Measurements from ENCODE around the gene TELO2. TPM values are rescaled to one million over a fixed set of nuclear protein-coding genes. Genes with fewer than 3 reads are reported as not detected.

TELO2 gene
- total and polyA plus RNA-seq, 2 experiments from 2014 or later: 51.6 to 58.7 TPM

DNA sequence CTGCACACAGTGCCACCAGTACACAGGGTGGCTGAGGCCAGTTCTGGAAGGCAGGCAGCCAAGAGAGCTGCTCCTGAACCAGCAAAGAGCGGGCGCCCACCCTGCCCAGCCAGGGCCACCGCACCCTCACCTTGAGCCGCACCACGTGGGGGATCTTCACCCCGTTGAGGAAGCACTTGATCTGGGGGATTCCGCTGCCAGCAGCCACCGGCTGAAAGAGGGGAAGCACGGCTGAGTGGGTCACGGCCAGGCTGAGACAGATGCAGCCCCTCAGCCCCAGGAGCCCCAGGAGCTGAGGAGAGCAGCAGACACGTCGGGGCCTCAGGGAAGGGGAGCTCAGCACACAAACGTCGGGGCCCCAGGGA, 34.2 kb upstream of the TELO2 start:
- Histone ChIP-seq H3K4me3 (no peak overlapping the region), H3K9me3 (ENCODE audit: low read depth) (no peaks in the 10 kb centered on the region), H3K36me3 (peaks cover 8% of the 10 kb centered on the region), H3K4me1 (ENCODE audit: low read depth) (no peaks in the 10 kb centered on the region), H3K27ac (no peak overlapping the region), H3K27me3 (no peaks in the 10 kb centered on the region)
- DNase-seq (ENCODE audit: low read depth in 1 of 2, low spot score in 1 of 2): no peak
- TF ChIP-seq, protein P1, sequence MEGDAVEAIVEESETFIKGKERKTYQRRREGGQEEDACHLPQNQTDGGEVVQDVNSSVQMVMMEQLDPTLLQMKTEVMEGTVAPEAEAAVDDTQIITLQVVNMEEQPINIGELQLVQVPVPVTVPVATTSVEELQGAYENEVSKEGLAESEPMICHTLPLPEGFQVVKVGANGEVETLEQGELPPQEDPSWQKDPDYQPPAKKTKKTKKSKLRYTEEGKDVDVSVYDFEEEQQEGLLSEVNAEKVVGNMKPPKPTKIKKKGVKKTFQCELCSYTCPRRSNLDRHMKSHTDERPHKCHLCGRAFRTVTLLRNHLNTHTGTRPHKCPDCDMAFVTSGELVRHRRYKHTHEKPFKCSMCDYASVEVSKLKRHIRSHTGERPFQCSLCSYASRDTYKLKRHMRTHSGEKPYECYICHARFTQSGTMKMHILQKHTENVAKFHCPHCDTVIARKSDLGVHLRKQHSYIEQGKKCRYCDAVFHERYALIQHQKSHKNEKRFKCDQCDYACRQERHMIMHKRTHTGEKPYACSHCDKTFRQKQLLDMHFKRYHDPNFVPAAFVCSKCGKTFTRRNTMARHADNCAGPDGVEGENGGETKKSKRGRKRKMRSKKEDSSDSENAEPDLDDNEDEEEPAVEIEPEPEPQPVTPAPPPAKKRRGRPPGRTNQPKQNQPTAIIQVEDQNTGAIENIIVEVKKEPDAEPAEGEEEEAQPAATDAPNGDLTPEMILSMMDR (IDR thresholded peaks at IDR 0.05; ENCODE audit: low read depth, low read length): no peak

GRCh38 chr16:1459967-1460366, 33.2 kb upstream of the TELO2 start:
- no peak overlapping the region for H3K4me3 ChIP-seq
- peaks cover 6% of the 10 kb centered on the region for H3K36me3 ChIP-seq
- H3K4me1 ChIP-seq (ENCODE audit: low read depth): no peaks in the 10 kb centered on the region
- H3K27me3 ChIP-seq: no peaks in the 10 kb centered on the region
- no peak overlapping the region for H3K27ac ChIP-seq
- H3K9me3 ChIP-seq (ENCODE audit: low read depth): no peaks in the 10 kb centered on the region
- no peak for DNase-seq (ENCODE audit: low read depth in 1 of 2, low spot score in 1 of 2)
- TF ChIP-seq, protein P1 (IDR thresholded peaks at IDR 0.05; ENCODE audit: low read depth, low read length): no peak

- Histone ChIP-seq H3K4me1 (ENCODE audit: low read depth) (no peaks in the 10 kb centered on the region), H3K36me3 (no peaks in the 10 kb centered on the region), H3K4me3 (no peak overlapping the region), H3K27ac (no peak overlapping the region), H3K9me3 (ENCODE audit: low read depth) (no peaks in the 10 kb centered on the region), H3K27me3 (no peaks in the 10 kb centered on the region)
- DNase-seq (ENCODE audit: low read depth in 1 of 2, low spot score in 1 of 2): no peak
- TF ChIP-seq, protein P1 (IDR thresholded peaks at IDR 0.05; ENCODE audit: low read depth, low read length): no peak
These were observed 32.5 kb upstream of the TELO2 start for GRCh38 chr16:1460602-1461138.

- TF ChIP-seq, protein P1 (IDR thresholded peaks at IDR 0.05; ENCODE audit: low read depth, low read length): no peak
- Histone ChIP-seq H3K4me1 (ENCODE audit: low read depth) (no peaks in the 10 kb centered on the region), H3K4me3 (no peak overlapping the region), H3K36me3 (no peaks in the 10 kb centered on the region), H3K27ac (no peak overlapping the region), H3K27me3 (no peaks in the 10 kb centered on the region), H3K9me3 (ENCODE audit: low read depth) (no peaks in the 10 kb centered on the region)
- DNase-seq (ENCODE audit: low read depth in 1 of 2, low spot score in 1 of 2): no peak
These were observed 32.0 kb upstream of the TELO2 start for GRCh38 chr16:1461146-1461545.

DNA sequence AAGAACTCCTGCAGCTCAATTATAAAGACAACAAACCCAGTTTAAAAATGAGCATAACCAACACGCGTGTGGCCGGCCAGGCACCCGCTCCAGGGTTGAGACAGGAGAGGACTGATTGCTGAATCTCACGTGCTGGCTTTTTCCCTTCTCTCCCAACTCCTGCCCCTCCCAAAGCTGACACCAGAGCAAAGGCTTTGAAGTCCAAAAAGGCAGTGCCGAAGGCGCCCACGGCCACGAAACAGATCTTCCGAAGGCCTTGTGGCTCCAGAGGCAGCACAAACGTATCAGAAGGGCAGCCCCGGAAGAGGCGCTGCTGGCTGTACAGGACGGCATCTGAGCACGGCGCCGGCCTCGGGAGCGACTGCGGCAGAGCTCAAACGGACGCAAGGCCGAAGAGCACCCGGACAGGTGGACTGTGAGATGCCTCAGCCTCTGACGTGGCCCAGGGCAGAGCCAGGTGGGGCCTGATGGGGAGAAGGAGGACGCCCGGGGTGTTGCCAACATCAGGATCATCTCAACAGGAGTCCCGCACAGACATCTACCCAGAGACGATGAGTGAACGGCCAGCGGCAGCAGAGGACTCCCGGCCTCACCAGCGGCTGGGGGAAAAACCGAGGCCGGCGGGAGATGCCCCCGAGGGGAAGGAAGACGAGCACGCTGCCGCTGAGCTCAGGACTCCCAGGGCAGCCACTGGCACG, 28.8 kb upstream of the TELO2 start:
- no peak overlapping the region for H3K27ac ChIP-seq
- no peak for DNase-seq (ENCODE audit: low read depth in 1 of 2, low spot score in 1 of 2)
- TF ChIP-seq, protein P1 (IDR thresholded peaks at IDR 0.05; ENCODE audit: low read depth, low read length): no peak

More for the DNA sequence above, 28.8 kb upstream of the TELO2 start:
- Histone ChIP-seq H3K4me3 (no peak overlapping the region), H3K27me3 (no peaks in the 10 kb centered on the region), H3K4me1 (ENCODE audit: low read depth) (no peaks in the 10 kb centered on the region), H3K9me3 (ENCODE audit: low read depth) (no peaks in the 10 kb centered on the region), H3K36me3 (no peaks in the 10 kb centered on the region)

Measured in cardiac muscle cell (in vitro differentiated cells and primary cell).